SIG-M5 (cell line): Measurements from ENCODE around the gene TET3.
A peak's percentile ranks its signal among the peaks of the same experiment; 100 is the strongest.

Experiments used
- DNase-seq: peaks from one replicate; lab custom pipeline; 2025; lab: John Stamatoyannopoulos, UW

Gene TET3

DNA sequence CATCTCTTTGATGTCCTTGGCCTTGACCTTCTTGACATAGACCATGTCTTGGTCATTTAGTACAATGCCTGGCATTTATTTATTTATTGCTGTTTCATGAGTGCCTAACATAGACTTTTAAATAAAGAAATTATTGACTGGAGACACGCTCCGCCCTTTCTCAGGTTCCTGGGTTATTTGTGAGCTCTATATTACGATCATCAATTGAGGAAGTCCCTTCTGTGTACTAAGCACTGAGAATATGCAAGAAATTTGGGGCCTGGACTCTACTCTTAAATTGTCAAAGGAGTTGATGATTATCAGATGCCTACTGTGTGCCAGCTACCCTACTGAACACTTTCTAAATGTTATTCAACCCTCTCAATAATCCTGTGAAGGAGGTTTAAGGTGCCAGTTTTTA is 19.7 kb upstream of the TET3 start:
- no peak for DNase-seq

DNA sequence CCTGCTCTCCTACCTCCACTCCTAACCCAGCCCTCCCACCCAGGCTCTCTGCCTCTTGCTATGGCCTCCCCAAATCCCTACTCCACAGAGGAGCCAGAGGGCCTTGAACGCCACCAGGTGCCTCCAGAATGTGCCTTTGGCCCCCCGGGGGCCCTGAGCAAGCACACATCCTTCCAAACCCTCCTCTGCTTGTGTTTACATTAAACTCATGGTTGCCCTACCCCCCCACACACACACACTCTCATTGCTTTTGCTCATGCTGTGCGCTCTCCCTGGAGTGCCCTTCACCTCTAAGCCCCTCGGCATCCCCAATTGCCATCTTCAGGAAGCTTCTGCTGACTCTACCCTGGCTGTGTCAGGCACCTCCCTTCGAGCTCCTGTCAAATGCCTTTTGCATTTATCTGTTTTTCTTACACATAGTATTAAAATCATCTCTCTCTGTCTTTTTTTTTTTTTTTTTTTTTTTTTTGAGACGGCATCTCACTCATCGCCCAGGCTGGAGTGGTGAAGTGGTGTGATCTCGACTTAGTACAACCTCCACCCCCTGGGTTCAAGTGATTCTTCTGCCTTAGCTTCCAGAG is 16.3 kb upstream of the TET3 start:
- no peak for DNase-seq

GRCh38 chr2:73969356-73969755 is 15.4 kb upstream of the TET3 start:
- no peak for DNase-seq

GRCh38 chr2:73970141-73970803 is 14.4 kb upstream of the TET3 start:
- DNase-seq: no peak

- DNase-seq: no peak
Measured at GRCh38 chr2:73970850-73971471, 13.7 kb upstream of the TET3 start.

DNA sequence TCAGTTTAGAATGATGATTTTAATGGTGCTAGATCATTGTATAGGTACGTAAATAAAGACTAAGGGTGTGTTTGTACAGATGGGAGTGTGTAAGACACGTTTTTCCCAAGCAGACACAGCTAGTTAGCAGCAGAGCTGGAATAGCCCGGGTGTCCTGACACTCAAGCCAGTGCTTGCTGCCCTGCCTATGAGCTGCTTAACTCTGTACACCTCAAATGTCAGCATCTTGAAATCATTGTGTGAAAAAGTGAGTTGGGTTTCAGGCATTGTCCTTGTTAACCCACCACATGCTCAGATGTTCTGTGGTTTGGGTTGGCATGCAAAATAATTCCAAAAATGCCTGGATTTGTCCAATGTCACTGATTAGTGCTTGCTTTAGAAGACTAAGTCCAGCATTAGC is 13.0 kb upstream of the TET3 start:
- DNase-seq: no peak

GRCh38 chr2:73972846-73973245 is 11.9 kb upstream of the TET3 start:
- peak; percentile 34 for DNase-seq

DNA sequence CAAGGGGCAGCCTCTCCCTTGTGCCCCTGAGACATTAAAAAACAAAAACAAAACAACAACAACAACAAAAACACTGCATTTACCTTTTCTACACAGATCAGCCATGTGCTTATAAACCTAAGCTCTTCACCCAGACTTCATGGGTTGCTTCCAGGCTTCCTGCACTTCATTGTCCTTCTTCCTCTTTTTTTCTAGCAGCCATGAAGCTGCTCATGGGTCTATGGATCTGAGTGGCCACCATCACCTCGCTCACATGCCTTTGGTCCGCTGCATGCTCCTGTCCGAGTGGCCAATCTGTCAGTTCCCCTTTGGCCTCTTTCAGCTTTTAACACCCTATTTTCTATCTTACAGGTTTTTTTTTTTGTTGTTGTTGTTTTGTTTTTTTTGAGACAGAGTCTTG is 9.0 kb upstream of the TET3 start:
- DNase-seq: no peak

DNA sequence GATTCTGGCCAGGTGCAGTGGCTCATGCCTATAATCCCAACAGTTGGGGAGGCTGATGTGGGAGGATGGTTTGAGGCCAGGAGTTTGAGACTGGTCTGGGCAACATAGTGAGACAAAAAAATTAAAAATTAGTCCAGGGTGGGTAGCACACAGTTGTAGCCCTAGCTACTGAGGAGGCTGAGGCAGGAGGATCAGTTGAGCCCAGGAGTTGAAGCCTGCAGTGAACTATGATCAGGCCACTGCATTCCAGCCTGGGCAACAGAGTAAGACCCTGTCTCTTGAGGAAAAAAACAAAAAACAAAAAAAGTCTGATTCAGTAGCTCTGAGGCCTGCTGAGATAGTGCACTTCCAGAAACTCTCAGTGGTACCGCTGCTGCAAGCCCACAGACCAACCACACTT is 7.9 kb upstream of the TET3 start:
- no peak for DNase-seq

DNA sequence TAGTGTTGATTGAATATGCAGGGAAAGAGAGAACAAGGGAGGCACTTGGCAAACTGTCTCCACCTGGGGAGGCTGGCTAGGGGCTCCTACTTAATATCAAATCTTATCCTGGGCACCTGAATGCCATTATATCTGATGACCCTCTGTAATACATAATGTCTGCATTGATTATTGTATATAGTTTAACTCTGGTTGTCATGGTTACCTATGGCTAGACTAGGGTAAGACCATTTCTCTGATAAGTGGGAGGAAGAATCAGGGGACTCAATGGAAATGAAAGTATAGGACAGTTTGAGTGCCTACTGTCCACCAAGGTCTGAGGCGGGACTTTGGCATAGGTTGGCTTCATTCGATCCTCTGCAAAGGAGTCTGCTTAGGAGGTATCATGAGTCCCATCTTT is 7.2 kb upstream of the TET3 start:
- no peak for DNase-seq

GRCh38 chr2:73979021-73979420 is 5.7 kb upstream of the TET3 start:
- DNase-seq: no peak

DNA sequence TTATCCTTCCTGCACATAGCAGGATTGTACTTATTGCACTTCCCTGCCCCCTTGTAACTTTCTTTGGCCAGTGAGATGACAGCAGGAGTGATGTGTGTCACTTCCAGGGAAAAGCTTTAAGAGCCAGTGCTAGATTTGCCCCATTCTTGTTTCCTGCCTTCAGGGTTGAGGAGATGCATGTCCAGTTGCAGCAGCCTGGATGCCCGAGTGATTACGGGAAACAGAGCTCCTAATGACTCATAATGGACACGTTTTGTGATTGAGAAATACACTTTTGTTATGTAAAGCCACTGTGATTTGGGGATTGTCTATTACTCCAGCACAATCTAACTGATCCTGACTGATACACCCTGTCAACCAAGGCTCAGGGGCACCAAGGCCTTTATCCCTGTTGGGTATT is 5.0 kb upstream of the TET3 start:
- no peak for DNase-seq

DNA sequence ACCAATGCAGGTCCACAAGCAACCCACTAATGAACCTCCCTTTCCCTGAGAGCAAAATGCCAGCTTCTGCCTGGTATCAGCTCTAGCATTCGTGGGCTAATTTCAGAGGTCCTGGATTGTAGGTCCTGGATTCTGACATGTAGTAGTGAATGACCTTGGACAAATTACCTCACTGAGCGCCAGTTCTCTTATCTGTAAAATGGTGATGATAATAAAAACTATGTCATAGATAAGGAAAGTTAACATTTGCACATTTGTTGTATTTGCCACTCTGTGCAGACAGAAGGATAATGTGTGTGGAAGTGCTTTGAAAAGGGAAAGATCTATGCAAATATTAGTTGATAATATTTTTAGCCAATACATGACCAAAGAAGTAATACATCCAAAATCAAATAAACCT is 4.1 kb upstream of the TET3 start:
- DNase-seq: no peak

GRCh38 chr2:73981081-73982001 is 3.4 kb upstream of the TET3 start:
- DNase-seq: no peak

DNA sequence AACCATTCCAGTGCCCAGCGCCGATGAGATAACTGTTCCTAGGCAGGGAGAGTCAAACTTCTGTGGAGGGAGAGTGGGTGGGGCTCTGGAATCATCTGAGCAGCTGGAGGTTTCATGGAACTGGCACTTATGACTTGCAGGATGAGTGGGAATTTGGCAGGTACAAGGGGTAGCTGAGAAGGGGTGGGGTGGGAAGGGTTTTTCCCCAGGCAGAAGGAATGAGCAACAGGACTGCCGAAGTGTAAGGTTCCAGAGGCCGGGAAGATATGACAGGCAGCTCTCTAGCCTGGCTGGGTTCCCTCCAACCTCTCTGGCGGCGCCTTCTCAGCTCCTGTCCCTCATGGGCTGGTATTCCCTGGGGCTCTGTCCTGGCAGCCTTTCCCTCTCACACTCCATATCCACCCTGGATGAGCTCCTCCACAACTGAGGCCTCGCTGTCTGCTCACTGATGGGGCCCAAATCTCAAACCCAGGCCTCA is 2.5 kb upstream of the TET3 start:
- DNase-seq: no peak

DNA sequence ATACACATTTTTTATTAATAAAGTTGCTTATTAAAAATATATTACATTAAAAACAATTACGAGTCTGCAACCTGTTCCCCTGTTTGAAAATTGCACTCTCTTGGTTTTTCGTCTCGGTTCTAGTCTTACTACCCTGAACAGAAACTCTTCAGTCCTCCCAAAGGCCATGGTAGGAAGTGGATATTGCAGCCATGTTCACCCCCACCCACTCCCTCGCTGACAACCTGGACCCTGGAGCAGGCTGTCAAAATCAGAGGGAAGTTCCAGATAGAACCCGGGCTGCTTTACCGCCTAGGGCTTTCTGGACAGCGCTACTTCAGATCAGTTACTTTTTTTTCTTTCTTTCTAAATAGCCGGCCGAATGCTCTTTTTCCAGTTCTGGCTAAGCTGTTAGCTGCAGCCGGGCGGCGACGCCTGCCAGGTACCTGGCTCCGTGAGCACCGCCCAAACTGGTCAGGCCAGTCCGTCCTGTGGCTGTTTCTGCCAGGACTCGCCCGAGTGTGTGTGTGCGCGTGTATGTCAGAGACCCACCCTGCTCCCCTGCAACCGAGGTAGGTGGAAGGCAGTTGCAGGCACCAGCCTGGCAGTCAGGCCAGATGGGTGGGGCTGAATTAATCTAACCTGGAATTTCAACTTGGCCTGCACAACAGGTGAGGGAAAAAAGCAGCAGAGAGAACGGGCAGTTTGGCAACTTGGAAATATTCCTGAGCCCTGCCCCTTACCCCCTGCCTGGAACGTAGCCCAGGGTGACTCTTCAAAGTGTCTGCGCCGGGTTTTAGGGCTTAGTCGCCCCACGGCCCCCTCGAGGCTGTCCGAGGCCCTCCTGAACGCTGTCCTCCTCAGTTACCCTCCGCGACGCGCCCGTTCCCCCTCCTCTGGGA is 1.1 kb upstream of the TET3 start:
- DNase-seq: no peak

DNA sequence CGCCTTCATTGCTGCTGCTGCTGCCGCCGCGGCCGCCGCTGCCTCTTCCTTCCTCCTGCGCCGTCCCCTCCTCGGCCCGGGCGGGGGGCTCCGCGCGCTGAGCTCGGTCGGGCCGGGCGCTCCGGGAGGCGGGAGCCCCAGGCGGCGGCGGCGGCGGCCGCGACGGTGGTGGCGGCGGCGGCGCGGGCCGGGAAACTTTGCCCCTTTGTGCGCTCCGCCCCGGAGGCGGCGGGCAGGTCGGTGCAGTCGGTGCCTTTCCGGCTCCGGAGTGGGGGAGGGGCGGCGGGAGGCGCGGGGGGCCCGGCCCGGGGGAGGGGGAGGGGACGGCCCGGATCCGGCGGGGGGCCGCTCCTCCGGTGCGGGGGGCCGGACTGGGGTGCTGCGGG is 205 bp downstream of the TET3 start:
- no peak for DNase-seq

DNA sequence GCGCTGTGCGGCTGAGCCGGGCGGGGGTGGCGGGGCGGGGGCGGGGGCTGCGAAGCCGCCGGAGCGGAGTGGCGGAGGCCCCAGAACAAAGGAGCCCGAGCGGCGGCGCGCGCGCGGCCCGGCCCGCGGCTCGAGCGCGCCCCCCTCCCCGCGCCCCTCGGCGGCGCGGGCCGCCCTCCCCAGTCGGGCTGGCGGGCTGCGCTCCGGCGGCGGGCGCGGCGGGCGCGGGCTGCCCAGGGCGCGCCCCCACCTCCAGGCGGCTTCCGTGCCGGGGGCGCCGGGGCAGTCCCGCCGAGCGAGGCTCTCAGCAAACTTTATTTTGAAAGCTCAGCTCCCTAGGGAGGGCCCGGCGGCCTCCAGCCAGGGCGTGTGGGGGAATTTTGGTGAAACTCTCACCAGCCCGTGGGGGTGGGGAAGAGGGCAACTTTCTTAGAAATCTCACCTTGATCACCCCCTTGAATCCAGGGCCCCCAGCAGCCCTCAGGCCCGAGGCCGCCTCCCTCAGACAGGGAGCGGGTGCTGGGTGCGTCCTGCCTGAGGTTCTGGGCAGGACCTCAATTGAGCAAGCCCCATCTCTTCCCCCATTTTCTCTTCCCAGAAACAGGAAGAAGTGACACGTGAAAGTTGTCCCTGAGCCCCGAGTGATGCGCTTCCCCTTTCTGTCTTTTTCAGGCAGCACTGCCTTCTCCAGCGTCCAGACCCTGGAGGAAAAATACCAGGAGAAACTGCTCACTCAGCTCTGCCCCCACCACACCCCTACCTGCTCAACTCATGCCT is 786 bp downstream of the TET3 start:
- DNase-seq: peak; percentile 73

GRCh38 chr2:73986085-73986681 is 1.5 kb downstream of the TET3 start:
- DNase-seq: no peak
